Measurements from ENCODE around the gene SDHD. TPM values are rescaled to one million over a fixed set of nuclear protein-coding genes. Genes with fewer than 3 reads are reported as not detected.

The SDHD gene
- total and polyA plus RNA-seq, 10 of the 15 experiments (the other 5 are each of a cell fraction or from before 2014, with no cell fraction given), result 114 to 775 (median 187) TPM

GRCh38 chr11:112103446-112103845, 16.8 kb downstream of the SDHD start:
- in situ Hi-C loops (cut with MboI), result no loop called here
- H3K4me2 ChIP-seq (ENCODE audit: control insufficient read depth, insufficient read depth), result no peak overlapping the region
- peaks cover 0 to 4% of the 10 kb centered on the region in 2 experiments; a peak in 2 of 4 replicates for H3K36me3 ChIP-seq (ENCODE audit: control insufficient read depth in 2 of 2, insufficient read depth in 2 of 2, low read length in 1 of 2)
- no peak for ATAC-seq
- intact Hi-C loops (cut with micrococcal nuclease; ENCODE audit: unreplicated experiment), result no loop called here
- POLR2A ChIA-PET, result no interaction called here
- H3K9ac ChIP-seq (ENCODE audit: control insufficient read depth, insufficient read depth, low read length), result no peak overlapping the region
- SMC1A ChIA-PET (ENCODE audit: uncharacterized antibody, unreplicated experiment), result interaction anchor here (1.4 to 1.8 kb wide), 2 partner anchors 9 to 172 kb away, joined by 3 to 12 read pairs; no protein-coding TSS in a partner anchor
- H3K4me3 ChIP-seq, result no peak overlapping the region
- H4K20me1 ChIP-seq (ENCODE audit: control insufficient read depth, insufficient read depth), result no peaks in the 10 kb centered on the region
- no peaks in the 10 kb centered on the region for H3K4me1 ChIP-seq (ENCODE audit: control insufficient read depth, insufficient read depth, low read length)
- no peak overlapping the region for H3K27ac ChIP-seq (ENCODE audit: control insufficient read depth, insufficient read depth)
- H3K9me3 ChIP-seq (replicated peaks; ENCODE audit: control insufficient read depth, insufficient read depth, low read length), result no peaks in the 10 kb centered on the region
- 92% methylated on average over 6 of the region's 6 CpGs for WGBS (ENCODE audit: insufficient coverage, insufficient replicate concordance, low lambda C conversion rate, missing lambda C conversion rate)
- no TSS peak for BruUV-seq (replicated peaks)
- no peak for DNase-seq (ENCODE audit: low read depth, low spot score)
- H3K27me3 ChIP-seq (replicated peaks in 1 of 2; ENCODE audit: control insufficient read depth in 2 of 2, insufficient read depth in 2 of 2, low read length in 1 of 2), result no peaks in the 10 kb centered on the region
- RAD21 ChIA-PET (ENCODE audit: unreplicated experiment), result no interaction called here
- no peaks in the 10 kb centered on the region for H3K79me2 ChIP-seq (ENCODE audit: control insufficient read depth, insufficient read depth, low read length)
- CTCF ChIA-PET, result interaction anchor here (0.6 to 4.3 kb wide), 4 partner anchors 9 to 177 kb away, joined by 3 to 21 read pairs (median 8); no protein-coding TSS in a partner anchor
- no peak overlapping the region for H2AFZ ChIP-seq (ENCODE audit: control insufficient read depth, low read depth, low read length)
- FAIRE-seq, result no peak
- TF ChIP-seq RB1 (IDR thresholded peaks at IDR 0.05; ENCODE audit: borderline replicate concordance) (no peak), ETV6 (conservative IDR thresholded peaks at IDR 0.05 in 1 of 2, IDR thresholded peaks at IDR 0.05 in 1 of 2; ENCODE audit: borderline replicate concordance in 1 of 2, low read depth in 1 of 2) (no peak), ESRRA (IDR thresholded peaks at IDR 0.05; ENCODE audit: low read length) (no peak), WRNIP1 (IDR thresholded peaks at IDR 0.05; ENCODE audit: borderline replicate concordance, low read depth, low read length) (no peak), E4F1 (IDR thresholded peaks at IDR 0.05; ENCODE audit: borderline replicate concordance, partially characterized antibody) (no peak), TCF7 (IDR thresholded peaks at IDR 0.05; ENCODE audit: borderline replicate concordance) (no peak), HCFC1 (IDR thresholded peaks at IDR 0.05; ENCODE audit: low read length) (no peak), MYB (IDR thresholded peaks at IDR 0.05; ENCODE audit: borderline replicate concordance, low read depth, low read length) (no peak), SMAD1 (IDR thresholded peaks at IDR 0.05; ENCODE audit: low read depth, partially characterized antibody) (no peak), KLF5 (IDR thresholded peaks at IDR 0.05; ENCODE audit: partially characterized antibody) (no peak), CBX3 (IDR thresholded peaks at IDR 0.05; ENCODE audit: borderline replicate concordance, low read depth) (no peak), BCL11A (IDR thresholded peaks at IDR 0.05; ENCODE audit: low read depth, low read length) (no peak), RAD21 (IDR thresholded peaks at IDR 0.05; ENCODE audit: insufficient read depth, low read depth, low read length) (no peak), ZNF687 (IDR thresholded peaks at IDR 0.05) (no peak), REST (IDR thresholded peaks at IDR 0.05; ENCODE audit: low read depth, low read length) (no peak)
